Stimulated activated CD4-positive, alpha-beta T cell treated with anti-CD3 and anti-CD28 coated beads, Interleukin-15, amount 100 ng/mL, for 48 hours (primary cell): ENCODE measurements around the gene ZNF775.

ENCODE experiments used
- DNase-seq, 2 donors: peaks; one replicate each; pipeline ENCODE4 v3.0.0-alpha.2; 2020; ENCODE audit warnings: low read depth in 2 of 2

The ZNF775 gene

DNA sequence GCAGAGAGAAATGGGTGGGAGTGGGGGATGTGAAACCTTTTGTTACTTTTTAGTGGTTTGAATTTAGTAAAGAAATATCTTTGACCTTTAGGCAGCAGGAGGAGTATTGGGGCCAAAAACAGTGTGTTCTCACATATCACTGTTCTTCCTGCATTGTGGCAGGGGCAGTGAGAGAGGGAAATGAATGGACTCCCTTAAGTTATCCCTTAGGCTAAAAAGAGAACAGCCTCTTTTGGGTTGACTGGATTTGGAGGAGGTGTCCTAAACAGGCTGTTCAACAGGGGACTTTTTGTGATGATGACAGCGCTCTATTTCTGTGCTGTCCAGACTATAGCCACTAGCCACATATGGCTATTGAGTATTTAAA lies 22.3 kb downstream of the ZNF775 start:
- no peak for DNase-seq

DNA sequence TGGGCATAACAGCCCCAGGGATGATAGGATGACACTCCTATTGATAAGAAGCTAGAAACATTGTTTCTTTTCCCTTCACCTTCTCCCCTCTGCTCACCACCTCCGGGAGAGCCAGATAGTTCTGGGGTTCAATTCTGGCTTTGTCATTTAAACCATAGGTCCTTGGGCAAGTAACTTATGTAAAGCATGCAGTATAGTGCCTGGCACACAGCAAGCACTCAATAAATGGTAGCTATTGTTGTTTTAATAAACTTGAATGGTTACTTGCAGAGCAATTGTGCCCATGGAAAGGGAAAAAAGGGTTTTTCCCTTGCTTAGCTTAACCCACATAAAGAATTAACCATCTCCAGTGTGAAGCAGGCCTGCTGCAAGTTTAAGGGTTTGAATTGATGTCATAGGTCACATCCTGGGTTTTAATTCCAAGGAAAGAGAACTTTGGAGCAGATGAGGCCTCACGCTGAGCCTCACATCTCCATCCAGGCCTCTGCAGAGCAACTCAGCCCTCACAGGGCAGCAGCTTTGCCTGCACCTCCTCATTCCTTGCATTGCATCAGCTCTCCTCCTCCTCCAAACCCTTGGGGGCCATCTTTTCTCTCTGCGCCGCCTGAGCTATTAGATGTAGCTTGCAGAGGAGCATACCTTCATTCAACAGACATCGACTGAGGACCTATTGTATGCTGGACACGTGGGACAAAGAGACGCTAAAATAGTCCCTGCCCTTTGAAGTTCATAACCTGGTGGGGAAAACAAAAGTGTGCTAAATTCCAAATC lies 22.9 kb downstream of the ZNF775 start:
- no peak for DNase-seq

DNA sequence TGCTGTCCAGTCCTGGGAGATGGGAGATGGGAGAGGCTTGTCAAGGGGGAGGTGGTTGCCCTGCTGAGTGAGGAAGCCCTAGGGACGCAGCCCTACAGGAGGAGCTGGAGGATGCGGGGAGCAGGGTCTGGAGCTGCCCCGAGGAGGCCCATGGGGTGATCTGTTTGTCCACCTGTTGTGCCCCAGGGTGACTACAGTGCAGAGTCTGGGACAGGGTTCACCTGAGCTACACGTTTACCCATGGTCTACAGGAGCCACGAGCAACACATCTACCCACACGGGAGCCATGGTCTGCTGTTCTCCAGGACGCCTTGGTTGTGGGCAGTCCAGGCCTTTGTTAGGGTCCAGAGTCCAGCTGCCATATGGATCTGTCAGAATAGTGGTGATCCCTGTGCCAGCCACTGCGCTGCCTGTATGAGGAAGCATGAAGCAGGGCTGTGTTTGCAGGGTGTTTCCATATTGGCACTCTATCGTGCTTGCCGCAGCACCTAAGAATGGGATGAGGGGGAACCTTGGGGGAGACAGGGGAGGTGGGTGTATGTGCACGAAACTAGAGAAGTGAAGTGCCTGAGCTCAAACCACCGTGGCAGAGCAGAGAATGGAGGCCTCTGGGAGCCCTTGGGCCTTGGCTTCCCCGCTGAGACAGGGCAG lies 23.7 kb downstream of the ZNF775 start:
- no peak for DNase-seq

GRCh38 chr7:150403376-150404171 lies 24.4 kb downstream of the ZNF775 start:
- DNase-seq: no peak

- no peak for DNase-seq
Observed at GRCh38 chr7:150404172-150404804, 25.2 kb downstream of the ZNF775 start.

GRCh38 chr7:150404805-150405583 lies 25.9 kb downstream of the ZNF775 start:
- DNase-seq: peak; percentile 50 to 66

- DNase-seq: no peak
Observed at GRCh38 chr7:150405584-150406311, 26.6 kb downstream of the ZNF775 start.

DNA sequence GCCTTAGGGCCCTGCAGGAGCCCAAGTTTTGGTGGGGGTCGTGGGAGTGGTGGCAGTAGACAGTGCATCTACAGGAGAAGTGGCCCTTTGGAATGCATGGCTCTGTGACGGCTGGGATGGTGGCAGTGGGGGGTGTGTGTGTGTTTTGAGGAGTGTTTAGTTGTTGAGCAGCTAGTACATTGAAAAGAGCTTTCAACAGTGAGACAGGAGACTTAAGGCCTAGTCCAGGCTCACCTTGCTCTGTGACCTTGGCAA lies 27.1 kb downstream of the ZNF775 start:
- no peak for DNase-seq

DNA sequence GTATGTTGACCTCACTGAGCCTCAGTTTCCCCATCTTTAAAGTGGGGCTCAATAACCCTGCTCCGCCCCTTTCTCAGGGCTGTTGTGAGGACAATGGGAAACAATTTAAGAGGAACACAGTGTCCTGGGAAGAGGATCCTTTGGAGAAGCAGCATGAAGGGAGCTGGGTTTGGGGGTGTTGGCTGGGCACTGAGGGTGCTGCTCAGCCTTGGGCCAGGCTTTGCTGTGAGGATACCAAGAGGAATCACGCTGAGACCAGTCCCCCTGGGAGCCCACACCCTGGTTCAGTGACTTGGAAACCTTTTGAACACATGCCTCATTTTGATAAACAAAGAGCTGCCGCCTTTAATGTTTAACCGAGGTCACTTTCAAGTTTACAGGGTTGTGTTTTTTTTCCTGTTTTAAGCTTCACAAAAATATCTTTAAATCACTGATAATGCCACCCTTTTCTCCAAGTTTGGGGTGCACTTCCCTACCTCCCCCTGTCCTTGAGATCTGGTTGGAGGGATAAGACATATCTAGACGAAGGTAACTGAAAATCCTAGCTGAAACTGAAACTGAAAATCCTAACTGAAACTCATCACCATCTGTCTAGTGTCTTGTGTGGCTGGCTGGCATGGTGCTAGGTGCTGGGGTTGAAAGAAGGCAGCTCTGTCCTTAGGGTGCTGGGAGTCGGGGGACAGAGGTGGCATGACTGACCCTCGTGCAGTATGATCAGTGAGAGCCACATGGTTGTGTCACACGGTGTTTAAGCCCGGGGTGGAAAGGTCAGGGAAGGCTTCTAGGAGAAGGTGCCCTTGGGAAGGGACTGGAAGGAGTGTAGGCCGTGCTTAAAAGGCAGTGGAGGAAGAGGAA lies 27.7 kb downstream of the ZNF775 start:
- no peak for DNase-seq

- DNase-seq: no peak
Observed at GRCh38 chr7:150407588-150408392, 28.7 kb downstream of the ZNF775 start.

DNA sequence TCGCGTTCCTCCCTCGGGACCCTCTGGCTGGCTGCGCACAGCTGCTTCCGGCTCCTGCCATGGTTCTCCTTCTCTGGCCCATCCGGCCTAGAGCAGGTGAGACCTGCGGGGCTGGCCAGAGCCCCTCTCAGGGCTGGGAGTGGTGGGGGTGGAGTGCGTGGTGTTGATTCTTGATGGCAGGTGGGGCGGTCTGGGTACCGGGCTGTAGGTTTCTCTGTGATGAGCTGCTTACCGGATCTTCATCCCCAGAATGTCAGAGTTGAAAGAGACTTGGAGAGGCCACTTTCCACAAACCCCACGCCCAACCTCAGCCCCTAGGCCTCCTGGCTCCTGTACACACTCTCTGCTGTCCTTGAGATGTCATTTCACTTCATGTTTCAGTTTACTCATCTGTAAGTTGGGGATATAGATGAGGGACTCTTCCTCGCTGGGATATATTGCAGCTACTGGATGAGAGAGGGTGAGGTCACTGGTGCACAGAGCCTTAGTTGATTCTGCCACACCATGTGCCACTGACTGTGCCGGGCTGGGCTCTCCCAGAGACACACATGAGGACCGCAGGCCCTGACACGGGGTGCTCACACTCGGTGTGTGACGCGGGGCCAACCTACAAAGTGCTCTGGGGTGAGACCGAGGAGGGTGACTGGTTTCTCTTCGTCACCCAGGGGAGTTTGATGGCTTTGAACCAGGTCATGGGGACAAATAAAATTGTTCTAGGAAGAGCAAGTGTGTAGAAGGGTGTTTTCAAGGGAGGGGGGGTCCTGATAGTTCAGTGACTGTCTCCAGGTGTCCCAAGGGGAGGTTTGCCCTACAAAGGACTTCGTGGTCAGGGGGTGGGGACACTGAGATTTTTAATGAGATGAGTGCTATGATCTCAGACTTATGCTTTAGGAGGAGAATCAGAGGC lies 29.5 kb downstream of the ZNF775 start:
- DNase-seq: no peak

- no peak for DNase-seq
Observed at GRCh38 chr7:150409300-150410030, 30.3 kb downstream of the ZNF775 start.

GRCh38 chr7:150410131-150410530 lies 31.0 kb downstream of the ZNF775 start:
- no peak for DNase-seq

DNA sequence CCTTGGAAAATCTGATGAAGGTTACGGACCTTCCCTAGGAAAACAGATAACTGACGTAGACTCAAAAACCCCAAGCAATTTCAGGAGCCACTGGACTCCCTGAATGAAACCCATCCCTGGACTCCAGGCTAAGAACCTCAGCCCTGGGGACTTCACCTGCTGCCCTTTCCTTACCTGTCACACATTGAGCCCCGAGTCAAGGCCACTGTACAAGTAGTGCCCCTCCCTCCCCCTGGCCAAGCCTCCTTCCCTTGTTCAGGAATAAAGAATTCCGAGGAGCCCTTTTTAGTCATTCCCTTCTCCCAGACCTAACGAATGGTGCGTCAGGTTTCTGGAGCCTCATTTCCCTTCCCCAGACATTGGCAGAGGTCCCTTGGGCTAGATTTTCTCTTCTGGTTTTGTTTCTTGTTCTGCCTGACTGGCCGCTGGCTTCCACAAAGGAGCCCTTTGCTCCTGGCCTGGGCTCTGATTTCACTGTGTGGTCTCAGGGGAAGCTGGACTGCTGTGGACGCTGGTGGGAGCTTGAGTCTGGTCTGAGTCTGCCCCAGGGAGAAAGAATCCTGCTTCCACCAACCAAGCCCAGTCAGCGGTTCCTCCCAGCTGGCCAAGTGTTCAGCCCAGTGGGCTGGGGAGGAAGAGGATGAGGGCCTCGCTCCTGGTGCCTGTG lies 31.7 kb downstream of the ZNF775 start:
- DNase-seq: no peak

DNA sequence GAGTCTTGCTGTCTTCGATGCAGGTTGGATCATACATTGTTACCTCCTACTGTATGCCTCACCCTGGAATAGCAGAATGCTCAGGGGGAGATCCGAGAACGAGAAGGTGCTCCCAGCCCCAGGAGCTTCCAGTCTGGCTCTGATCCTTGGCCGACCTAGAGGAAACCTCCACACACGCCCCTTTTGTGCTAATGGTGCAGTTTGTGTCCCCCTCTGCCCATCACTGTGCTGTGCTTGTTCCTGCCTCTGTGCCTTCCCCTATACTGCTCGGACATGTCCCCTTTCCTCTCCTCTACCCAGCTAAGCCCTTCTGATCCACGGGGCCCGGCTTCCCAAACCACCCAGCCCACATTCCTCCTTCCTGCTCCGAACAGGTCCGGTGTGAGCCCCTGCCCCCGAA lies 32.5 kb downstream of the ZNF775 start:
- no peak for DNase-seq

DNA sequence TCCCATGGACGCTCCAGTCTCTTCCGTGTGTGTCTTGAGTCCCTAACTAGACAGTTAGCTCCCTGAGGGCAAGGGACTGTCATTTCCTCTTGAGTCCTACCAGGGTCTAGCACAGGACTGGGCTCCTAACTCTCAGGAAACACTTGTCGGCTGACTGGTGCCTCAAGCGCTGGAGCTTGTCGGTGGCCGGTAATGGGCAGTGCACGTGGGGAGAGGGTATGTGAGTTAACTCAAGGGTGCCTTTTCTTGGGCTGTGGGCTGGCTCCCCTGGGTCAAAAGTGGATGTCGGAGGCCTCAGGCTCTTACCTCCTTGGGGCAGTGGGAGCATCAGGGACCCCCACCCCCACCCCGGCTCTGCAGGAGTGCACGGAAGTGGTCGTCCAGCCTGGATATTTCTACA lies 32.9 kb downstream of the ZNF775 start:
- no peak for DNase-seq
